ENCODE results near the gene SLC6A19.

- TF ChIP-seq CTCF (IDR thresholded peaks at IDR 0.05; ENCODE audit: insufficient read depth, low read length) (no peak), POLR2AphosphoS5 (IDR thresholded peaks at IDR 0.05; ENCODE audit: low read depth) (no peak), REST (IDR thresholded peaks at IDR 0.05; ENCODE audit: insufficient replicate concordance, low read depth) (no peak)
These were observed 22.6 kb upstream of the SLC6A19 start for GRCh38 chr5:1178529-1179382.
